Ishikawa (cell line): ENCODE data around the gene MYH10.

Source experiments
- TAF1 ChIP-seq: IDR thresholded peaks from 2 replicates; pipeline ENCODE4 v1.6.1; 2012; ENCODE audit warnings: low read depth, mild to moderate bottlenecking
- USF1 ChIP-seq: IDR thresholded peaks from 2 replicates; pipeline ENCODE4 v1.6.1; 2012

GRCh38 chr17:8488491-8488890 lies 142.0 kb downstream of the MYH10 start:
- no peak for TF ChIP-seq TAF1
- no peak for TF ChIP-seq USF1
